ENCODE measurements around the gene SPINK4.

GRCh38 chr9:33196736-33197135, 43.2 kb upstream of the SPINK4 start:
- no peak for TF ChIP-seq CTCF (IDR thresholded peaks at IDR 0.05)
- no peak for TF ChIP-seq POLR2A (IDR thresholded peaks at IDR 0.05)
